A549 (cell line): ENCODE measurements around the gene NPNT. TPM values are rescaled to one million over a fixed set of nuclear protein-coding genes. Genes with fewer than 3 reads are reported as not detected.

Experiments
- ATAC-seq, 2 experiments: fragments of 200-7000 bp in 1 of 2; fragments of >200 bp in 1 of 2; cut with Nextera tagmentation in 1 of 2; cut with Tn5 transposase in 1 of 2; 3 replicates each; pipeline versions ENCODE4 v1.8.0 to v1.9.1; 2018 to 2020; ENCODE audit warnings: mild to moderate bottlenecking in 1 of 2, moderate library complexity in 1 of 2
- CTCF ChIA-PET: fragments of 300-600 bp; sonication (Branson Sonifier 250); formaldehyde crosslinking; extraction: SDS; loops from one replicate; lab custom pipeline; 2021; ENCODE audit warnings: antibody characterized with exemption, inconsistent platforms; lab: Yijun Ruan, JAX
- POLR2A ChIA-PET: fragments of 350-600 bp; formaldehyde crosslinking; extraction: SDS; loops from one replicate; lab custom pipeline; 2021; ENCODE audit warnings: antibody characterized with exemption, inconsistent platforms; lab: Yijun Ruan, JAX
- DNase-seq, 2 experiments: peaks; one replicate each; pipeline versions ENCODE4 v3.0.0 to v3.0.0-alpha.2; 2011 to 2016; ENCODE audit warnings: low read depth in 1 of 2, low spot score in 1 of 2
- FAIRE-seq: peaks from 2 replicates; lab custom pipeline; 2011; peaks lifted over from hg19 to GRCh38; lab: Jason Lieb, UNC
- H3K27ac ChIP-seq, 2 experiments: fragments of >200 bp; sonication (Bioruptor Twin); formaldehyde crosslinking; 3 replicates each; pipeline ENCODE4 v1.5.1; 2016 to 2017
- H3K4me1 ChIP-seq: fragments of >200 bp; sonication (Bioruptor Twin); formaldehyde crosslinking; 3 replicates; pipeline ENCODE4 v1.6.1; 2016
- H3K4me2 ChIP-seq: fragments of >200 bp; sonication (Bioruptor Twin); formaldehyde crosslinking; 3 replicates; pipeline ENCODE4 v1.6.1; 2016
- H3K4me3 ChIP-seq: fragments of >200 bp; sonication (Bioruptor Twin); formaldehyde crosslinking; 3 replicates; pipeline ENCODE4 v1.5.1; 2016
- H3K9me3 ChIP-seq: fragments of >200 bp; sonication (Bioruptor Twin); formaldehyde crosslinking; 3 replicates; pipeline ENCODE4 v1.6.1; 2016
- CBX2 ChIP-seq: fragments of 200-600 bp; sonication (generic); IDR thresholded peaks from 2 replicates; pipeline ENCODE4 v1.6.1; 2016; ENCODE audit warnings: low read depth, mild to moderate bottlenecking, borderline replicate concordance
- CBX8 ChIP-seq: fragments of 200-600 bp; sonication (generic); IDR thresholded peaks from 2 replicates; pipeline ENCODE4 v1.6.1; 2016
- CEBPB ChIP-seq, 2 experiments: fragments of >200 bp in 1 of 2; sonication (Bioruptor Twin) in 1 of 2; formaldehyde crosslinking in 1 of 2; IDR thresholded peaks; 2 replicates each; pipeline ENCODE4 v1.6.1; 2012 to 2016
- CHD2 ChIP-seq: fragments of 150-350 bp; IDR thresholded peaks from 2 replicates; pipeline ENCODE4 v1.6.1; 2014; ENCODE audit warnings: low read length; ENCODE audit not compliant: partially characterized antibody
- E2F6 ChIP-seq: IDR thresholded peaks from 2 replicates; pipeline ENCODE4 v1.6.1; 2012; ENCODE audit warnings: low read depth, borderline replicate concordance
- EHF ChIP-seq: fragments of 250-450 bp; sonication (Bioruptor Pico); IDR thresholded peaks from 2 replicates; pipeline ENCODE4 v1.5.0; 2020; ENCODE audit warnings: mild to moderate bottlenecking
- EHMT2 ChIP-seq: fragments of 200-600 bp; sonication (generic); IDR thresholded peaks from 2 replicates; pipeline ENCODE4 v1.6.1; 2016; ENCODE audit warnings: antibody characterized with exemption, low read depth, mild to moderate bottlenecking, moderate library complexity
- ELK1 ChIP-seq: fragments of 150-350 bp; IDR thresholded peaks from 2 replicates; pipeline ENCODE4 v1.6.1; 2014; ENCODE audit warnings: low read depth, mild to moderate bottlenecking, low read length
- FOSB ChIP-seq: fragments of 250-450 bp; sonication (Bioruptor Pico); IDR thresholded peaks from 2 replicates; pipeline ENCODE4 v1.5.0; 2020; ENCODE audit warnings: mild to moderate bottlenecking, moderate library complexity
- FOSL2 ChIP-seq, 2 experiments: fragments of 450-650 bp in 1 of 2; fragments of >200 bp in 1 of 2; sonication (Bioruptor Twin) in 1 of 2; formaldehyde crosslinking; IDR thresholded peaks; 2 replicates each; pipeline versions ENCODE4 v1.5.0 to v1.6.1; 2016 to 2020; ENCODE audit warnings: mild to moderate bottlenecking in 1 of 2, moderate library complexity in 1 of 2
- GATA3 ChIP-seq: IDR thresholded peaks from 2 replicates; pipeline ENCODE4 v1.6.1; 2012; ENCODE audit warnings: borderline replicate concordance
- HDAC2 ChIP-seq: fragments of 200-600 bp; sonication (generic); IDR thresholded peaks from 2 replicates; pipeline ENCODE4 v1.6.1; 2016
- HES2 ChIP-seq: fragments of >200 bp; sonication (Bioruptor Twin); formaldehyde crosslinking; IDR thresholded peaks from 2 replicates; pipeline ENCODE4 v1.6.1; 2016
- HEYL ChIP-seq: fragments of 250-450 bp; sonication (Bioruptor Pico); IDR thresholded peaks from 2 replicates; pipeline ENCODE4 v1.8.0; 2021; ENCODE audit warnings: mild to moderate bottlenecking, moderate library complexity
- HMGXB4 ChIP-seq: fragments of 250-450 bp; sonication (Bioruptor Pico); IDR thresholded peaks from 2 replicates; pipeline ENCODE4 v1.5.0; 2021; ENCODE audit warnings: mild to moderate bottlenecking, moderate library complexity, borderline replicate concordance
- HOXA7 ChIP-seq: fragments of 250-450 bp; sonication (Bioruptor Pico); IDR thresholded peaks from 2 replicates; pipeline ENCODE4 v1.5.0; 2020; ENCODE audit warnings: mild to moderate bottlenecking, moderate library complexity
- HOXB5 ChIP-seq: fragments of 250-450 bp; sonication (Bioruptor Pico); IDR thresholded peaks from 2 replicates; pipeline ENCODE4 v1.5.0; 2020; ENCODE audit warnings: mild to moderate bottlenecking, moderate library complexity
- KDM1A ChIP-seq: fragments of 200-600 bp; sonication (generic); IDR thresholded peaks from 2 replicates; pipeline ENCODE4 v1.6.1; 2016; ENCODE audit warnings: low read depth, mild to moderate bottlenecking
- MAZ ChIP-seq: fragments of 150-350 bp; IDR thresholded peaks from 2 replicates; pipeline ENCODE4 v1.6.1; 2014; ENCODE audit warnings: antibody characterized with exemption, low read depth, low read length, borderline replicate concordance
- NPAS2 ChIP-seq: fragments of 250-450 bp; sonication (Bioruptor Pico); IDR thresholded peaks from 2 replicates; pipeline ENCODE4 v1.8.0; 2022; ENCODE audit warnings: mild to moderate bottlenecking, moderate library complexity, borderline replicate concordance
- PBX3 ChIP-seq: IDR thresholded peaks from 2 replicates; pipeline ENCODE4 v1.6.1; 2012
- POLR2AphosphoS2 ChIP-seq: conservative IDR thresholded peaks from 2 replicates; pipeline ENCODE4 v1.6.1; 2012; ENCODE audit warnings: low read length, improper control_type of control experiment, inconsistent platforms
- RCOR1 ChIP-seq: fragments of 150-350 bp; IDR thresholded peaks from 2 replicates; pipeline ENCODE4 v1.6.1; 2014; ENCODE audit warnings: antibody characterized with exemption, low read length, low read depth
- REST ChIP-seq: fragments of 200-600 bp; sonication (generic); IDR thresholded peaks from 2 replicates; pipeline ENCODE4 v1.6.1; 2016; ENCODE audit warnings: antibody characterized with exemption, mild to moderate bottlenecking, moderate library complexity
- RFX5 ChIP-seq: fragments of 450-650 bp; IDR thresholded peaks from 2 replicates; pipeline ENCODE4 v1.7.1; 2014; ENCODE audit warnings: antibody characterized with exemption, mild to moderate bottlenecking, moderate library complexity
- SREBF2 ChIP-seq: fragments of 450-650 bp; IDR thresholded peaks from 2 replicates; pipeline ENCODE4 v1.6.1; 2014; ENCODE audit warnings: mild to moderate bottlenecking, moderate library complexity
- TFCP2L1 ChIP-seq: fragments of 250-450 bp; sonication (Bioruptor Pico); IDR thresholded peaks from 2 replicates; pipeline ENCODE4 v1.5.0; 2021; ENCODE audit warnings: mild to moderate bottlenecking
- ZSCAN20 ChIP-seq: fragments of 250-450 bp; sonication (Bioruptor Pico); IDR thresholded peaks from 2 replicates; pipeline ENCODE4 v1.8.0; 2022; ENCODE audit warnings: mild to moderate bottlenecking, moderate library complexity
- WGBS: methylation state at CpG from one replicate; pipeline ENCODE4 v1.1.6; 2017; ENCODE audit errors: missing lambda C conversion rate; 5-methylcytosine and 5-hydroxymethylcytosine counted together
- polyA plus RNA-seq, 4 experiments: library from polyadenylated mRNA; depleted of rRNA in 3 of 4; stranded (reverse); fragments of >200 nt; fragmentation: RNase III in 1 of 4; extraction: RNeasy Plus Mini Kit Qiagen cat#74134 plus additional on column Dnase treatment in 1 of 4; gene quantifications; 2 replicates in 3 of 4; 3 replicates in 1 of 4; pipeline ENCODE4 v1.2.3, GENCODE V29; 2011 to 2017

NPNT gene
- polyA plus RNA-seq, 2 of the 4 experiments (the other 2 are of a cell fraction) = 0.32 to 0.56 TPM

GRCh38 chr4:105870963-105871362 is 24.3 kb upstream of the NPNT start:
- no peak for TF ChIP-seq REST
- no peak for TF ChIP-seq PBX3
- no peak for TF ChIP-seq RFX5
- no peak for TF ChIP-seq MAZ
- no peak for TF ChIP-seq EHF
- TF ChIP-seq NPAS2 (CRISPR knock-in tag) = no peak
- no peak for TF ChIP-seq RCOR1
- TF ChIP-seq CBX8 = no peak
- no peak for TF ChIP-seq E2F6
- TF ChIP-seq HOXB5 (CRISPR knock-in tag) = no peak
- no peak for TF ChIP-seq TFCP2L1 (CRISPR knock-in tag)
- no peak for TF ChIP-seq CBX2
- TF ChIP-seq KDM1A = no peak
- no peak for TF ChIP-seq GATA3
- no peak for TF ChIP-seq EHMT2
- no peak for TF ChIP-seq POLR2AphosphoS2
- TF ChIP-seq, all 56 proteins: peak for 0
- POLR2A ChIA-PET = no interaction called here
- CTCF ChIA-PET = no interaction called here
- WGBS = 56% methylated on average over 3 of the region's 3 CpGs
- H3K4me1 ChIP-seq = no peaks in the 10 kb centered on the region
- no peak for ATAC-seq
- no peak overlapping the region for H3K27ac ChIP-seq
- H3K4me3 ChIP-seq = no peak overlapping the region
- no peaks in the 10 kb centered on the region for H3K9me3 ChIP-seq
- no peak overlapping the region for H3K4me2 ChIP-seq
- FAIRE-seq = no peak
- DNase-seq = no peak

- WGBS = 2% methylated on average over 2 of the region's 2 CpGs
- CTCF ChIA-PET = no interaction called here
- no peak for ATAC-seq
Observed at GRCh38 chr4:105871997-105872396, 23.3 kb upstream of the NPNT start.

More at GRCh38 chr4:105871997-105872396, 23.3 kb upstream of the NPNT start:
- DNase-seq (no peak), FAIRE-seq (no peak)
- TF ChIP-seq E2F6 (no peak), KDM1A (no peak), HMGXB4 (no peak), CBX2 (no peak), HDAC2 (no peak), MAZ (no peak), HEYL (no peak), HOXB5 (CRISPR knock-in tag) (no peak), ZSCAN20 (CRISPR knock-in tag) (no peak), TFCP2L1 (CRISPR knock-in tag) (no peak), HOXA7 (CRISPR knock-in tag) (no peak), HES2 (no peak), CHD2 (no peak), FOSL2 (IDR thresholded peaks at IDR 0.05) (no peak), FOSL2 (CRISPR knock-in tag; IDR thresholded peaks at IDR 0.05) (no peak), POLR2AphosphoS2 (no peak), NPAS2 (CRISPR knock-in tag) (no peak), CEBPB (IDR thresholded peaks at IDR 0.05) (no peak), SREBF2 (no peak), ELK1 (no peak), FOSB (CRISPR knock-in tag) (no peak)
- TF ChIP-seq, all 56 proteins: peak for 0
- Histone ChIP-seq H3K27ac (no peak overlapping the region), H3K4me2 (no peak overlapping the region), H3K4me1 (no peaks in the 10 kb centered on the region), H3K9me3 (no peaks in the 10 kb centered on the region), H3K4me3 (no peak overlapping the region)
- POLR2A ChIA-PET = no interaction called here
